ENCODE results near the gene ISCU. TPM values are rescaled to one million over a fixed set of nuclear protein-coding genes. Genes with fewer than 3 reads are reported as not detected.

The ISCU gene
- total RNA-seq, 4 donors from 2014 or later: 229 to 512 (median 248) TPM

DNA sequence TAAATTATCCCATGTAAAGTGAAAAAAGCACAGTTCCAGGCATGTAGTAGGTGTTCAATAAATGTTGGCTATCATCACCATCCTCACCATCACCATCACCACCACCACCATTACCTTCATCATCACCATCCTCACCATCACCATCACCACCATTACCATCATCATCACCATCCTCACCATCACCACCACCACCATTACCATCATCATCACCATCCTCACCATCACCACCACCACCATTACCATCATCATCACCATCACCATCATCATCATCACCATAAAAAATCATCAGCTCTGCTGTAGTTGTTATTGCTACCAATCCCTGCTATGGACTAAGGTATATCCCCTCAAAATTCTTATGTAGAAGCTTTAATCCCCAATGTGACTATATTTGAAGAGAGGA lies 15.1 kb downstream of the ISCU start:
- Histone ChIP-seq H3K27ac (no peak overlapping the region), H3K9me3 (no peaks in the 10 kb centered on the region), H3K4me3 (replicated peaks in 1 of 3) (no peak overlapping the region), H3K27me3 (no peaks in the 10 kb centered on the region), H3K4me1 (peaks cover 0 to 4% of the 10 kb centered on the region in 2 donors), H3K36me3 (no peaks in the 10 kb centered on the region)
- TF ChIP-seq POLR2A (IDR thresholded peaks at IDR 0.05): no peak
- TF ChIP-seq, protein P1, sequence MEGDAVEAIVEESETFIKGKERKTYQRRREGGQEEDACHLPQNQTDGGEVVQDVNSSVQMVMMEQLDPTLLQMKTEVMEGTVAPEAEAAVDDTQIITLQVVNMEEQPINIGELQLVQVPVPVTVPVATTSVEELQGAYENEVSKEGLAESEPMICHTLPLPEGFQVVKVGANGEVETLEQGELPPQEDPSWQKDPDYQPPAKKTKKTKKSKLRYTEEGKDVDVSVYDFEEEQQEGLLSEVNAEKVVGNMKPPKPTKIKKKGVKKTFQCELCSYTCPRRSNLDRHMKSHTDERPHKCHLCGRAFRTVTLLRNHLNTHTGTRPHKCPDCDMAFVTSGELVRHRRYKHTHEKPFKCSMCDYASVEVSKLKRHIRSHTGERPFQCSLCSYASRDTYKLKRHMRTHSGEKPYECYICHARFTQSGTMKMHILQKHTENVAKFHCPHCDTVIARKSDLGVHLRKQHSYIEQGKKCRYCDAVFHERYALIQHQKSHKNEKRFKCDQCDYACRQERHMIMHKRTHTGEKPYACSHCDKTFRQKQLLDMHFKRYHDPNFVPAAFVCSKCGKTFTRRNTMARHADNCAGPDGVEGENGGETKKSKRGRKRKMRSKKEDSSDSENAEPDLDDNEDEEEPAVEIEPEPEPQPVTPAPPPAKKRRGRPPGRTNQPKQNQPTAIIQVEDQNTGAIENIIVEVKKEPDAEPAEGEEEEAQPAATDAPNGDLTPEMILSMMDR (IDR thresholded peaks at IDR 0.05): no peak
- DNase-seq: no peak
- intact Hi-C loops (cut with DNase I): no loop called here

DNA sequence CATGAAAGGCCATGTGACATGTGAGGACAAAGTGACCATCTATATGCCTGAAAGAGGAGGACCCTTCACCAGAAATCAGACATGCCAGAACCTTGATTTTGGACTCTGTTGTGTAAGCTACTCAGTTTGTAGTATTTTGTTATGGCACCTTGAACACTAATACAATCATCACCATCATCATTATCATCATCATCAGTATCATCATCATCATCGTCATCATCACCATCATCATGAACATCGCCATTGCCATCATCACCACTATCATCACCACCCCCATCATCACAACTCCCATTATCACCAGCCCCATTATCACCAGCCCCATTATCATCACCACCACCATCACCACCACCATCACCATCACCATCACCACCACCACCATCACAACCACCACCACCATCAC lies 15.9 kb downstream of the ISCU start:
- Histone ChIP-seq H3K4me1 (peaks cover 0 to 4% of the 10 kb centered on the region in 2 donors), H3K36me3 (no peaks in the 10 kb centered on the region), H3K4me3 (replicated peaks in 1 of 3) (no peak overlapping the region), H3K9me3 (no peaks in the 10 kb centered on the region), H3K27ac (no peak overlapping the region), H3K27me3 (no peaks in the 10 kb centered on the region)
- intact Hi-C loops (cut with DNase I): no loop called here
- no peak for DNase-seq
- WGBS, 2 donors: 75 to 99% methylated on average over 2 of the region's 2 CpGs
- TF ChIP-seq, protein P1 (IDR thresholded peaks at IDR 0.05): no peak
- TF ChIP-seq POLR2A (IDR thresholded peaks at IDR 0.05): no peak

DNA sequence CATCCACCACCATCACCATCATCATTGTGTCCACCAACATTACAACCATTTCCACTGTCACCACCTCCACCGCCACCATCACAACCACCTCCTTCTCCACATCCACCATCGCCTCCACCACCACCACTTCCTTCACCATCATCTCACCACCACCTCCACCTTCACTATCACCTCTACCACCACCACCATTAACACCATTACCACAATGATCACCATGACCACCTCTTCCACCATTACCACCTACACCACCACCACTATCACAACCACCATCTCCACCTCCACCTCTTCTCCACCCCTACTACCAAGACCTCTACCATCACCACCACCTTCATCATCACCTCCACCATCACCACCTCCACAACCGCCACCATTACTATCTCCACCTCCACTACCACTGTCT lies 16.4 kb downstream of the ISCU start:
- intact Hi-C loops (cut with DNase I): no loop called here
- H3K9me3 ChIP-seq: no peaks in the 10 kb centered on the region
- WGBS, 2 donors: 95 to 96% methylated on average over 3 of the region's 3 CpGs
- no peak overlapping the region for H3K4me3 ChIP-seq (replicated peaks in 1 of 3)
- H3K27me3 ChIP-seq: no peaks in the 10 kb centered on the region
- TF ChIP-seq POLR2A (IDR thresholded peaks at IDR 0.05): no peak
- TF ChIP-seq, protein P1 (IDR thresholded peaks at IDR 0.05): no peak
- H3K27ac ChIP-seq: no peak overlapping the region
- no peaks in the 10 kb centered on the region for H3K36me3 ChIP-seq
- H3K4me1 ChIP-seq: peaks cover 0 to 4% of the 10 kb centered on the region in 2 donors
- DNase-seq: no peak

DNA sequence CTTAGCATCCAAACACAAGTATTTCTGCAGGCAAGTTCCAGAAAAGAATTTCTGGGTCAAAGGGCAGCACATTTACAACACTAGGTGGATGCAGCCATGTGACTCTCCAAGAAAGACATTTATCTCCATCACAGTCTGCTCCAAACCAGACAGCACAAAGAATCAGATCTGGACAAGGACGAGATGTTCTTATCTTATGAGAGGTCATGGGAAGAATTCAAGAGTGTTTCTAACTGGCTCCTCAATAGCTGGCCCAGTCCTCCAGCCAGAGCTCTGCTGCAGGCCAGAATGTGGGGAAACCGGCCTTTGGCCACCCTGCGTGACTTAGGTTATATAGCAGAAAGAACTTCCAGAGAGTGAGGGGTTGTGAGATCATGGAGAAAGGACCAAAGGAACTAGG lies 18.1 kb downstream of the ISCU start:
- Histone ChIP-seq H3K9me3 (no peaks in the 10 kb centered on the region), H3K4me3 (replicated peaks in 1 of 3) (no peak overlapping the region), H3K36me3 (no peaks in the 10 kb centered on the region), H3K4me1 (peaks cover 0 to 4% of the 10 kb centered on the region in 2 donors), H3K27me3 (no peaks in the 10 kb centered on the region), H3K27ac (no peak overlapping the region)
- 62 to 72% methylated on average over 3 of the region's 3 CpGs for WGBS, 2 donors
- intact Hi-C loops (cut with DNase I): no loop called here
- DNase-seq: no peak
- TF ChIP-seq, protein P1 (IDR thresholded peaks at IDR 0.05): no peak
- no peak for TF ChIP-seq POLR2A (IDR thresholded peaks at IDR 0.05)

DNA sequence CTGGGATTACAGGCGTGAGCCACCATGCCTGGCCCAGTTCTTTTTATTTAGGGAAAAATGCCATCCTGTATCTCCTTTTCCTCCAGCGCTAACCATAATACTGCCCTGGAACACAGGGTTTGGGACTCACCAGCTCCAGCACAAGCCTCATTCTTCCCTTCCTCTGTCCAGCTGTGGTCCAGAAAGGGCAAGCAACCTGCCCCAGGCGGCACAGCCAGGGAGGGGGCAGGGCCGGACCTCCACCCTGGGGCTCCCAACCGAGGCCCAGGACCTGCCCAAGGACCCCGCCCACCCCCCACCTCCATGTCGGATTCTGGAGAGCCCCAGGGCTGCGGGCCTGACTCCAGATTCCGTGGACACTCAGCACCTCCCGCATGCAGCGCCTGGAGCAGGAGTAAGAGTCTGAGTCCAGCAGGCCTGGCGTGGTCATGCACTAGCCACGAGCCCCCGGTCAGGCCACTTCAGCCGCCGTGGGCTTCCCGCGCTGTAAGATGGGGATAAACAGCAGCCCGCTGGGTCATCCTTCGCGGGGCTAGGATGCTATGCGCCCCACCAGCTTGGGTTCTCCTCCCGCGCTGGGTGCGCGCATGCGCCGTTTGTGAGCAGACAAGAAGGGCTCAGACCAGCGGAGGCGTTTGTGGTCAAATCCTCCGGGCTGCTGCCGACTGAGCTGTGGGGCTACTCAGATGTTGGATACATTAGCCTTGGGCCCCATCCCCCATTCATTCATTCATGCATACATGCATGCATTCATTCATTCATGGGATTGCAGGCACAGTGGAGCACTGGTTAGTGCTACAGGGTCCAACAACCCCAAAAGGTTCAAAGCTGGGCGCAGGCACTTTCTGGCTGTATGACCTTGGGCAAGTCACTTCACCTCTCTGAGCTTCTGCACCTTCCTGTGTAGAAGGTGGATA lies 19.2 kb downstream of the ISCU start:
- DNase-seq: no peak
- H3K27me3 ChIP-seq: no peaks in the 10 kb centered on the region
- intact Hi-C loops (cut with DNase I): no loop called here
- no peaks in the 10 kb centered on the region for H3K9me3 ChIP-seq
- H3K4me3 ChIP-seq (replicated peaks in 1 of 3): no peak overlapping the region
- H3K36me3 ChIP-seq: no peaks in the 10 kb centered on the region
- peak overlapping the region in 1 of 3 donors; percentile 6 for H3K27ac ChIP-seq
- 73 to 85% methylated on average over 24 to 27 of the region's 33 CpGs for WGBS, 2 donors
- peaks cover 0 to 4% of the 10 kb centered on the region in 2 donors for H3K4me1 ChIP-seq
- TF ChIP-seq, protein P1 (IDR thresholded peaks at IDR 0.05): no peak
- no peak for TF ChIP-seq POLR2A (IDR thresholded peaks at IDR 0.05)

Data from thyroid gland (tissue), 4 donors.